Left lung (tissue), 10 donors: ENCODE data around the gene CDKN2AIP. TPM values are rescaled to one million over a fixed set of nuclear protein-coding genes. Genes with fewer than 3 reads are reported as not detected.
"Not testable (repeated sequence)": the region's sequence is repeated elsewhere in the genome, so short reads cannot be mapped to it uniquely, and the experiment has no call there.

Experiments used
- ATAC-seq: fragments of 200-7000 bp; cut with Tn5 transposase; one replicate; pipeline ENCODE4 v1.9.1; 2020; ENCODE audit warnings: moderate library complexity
- DNase-seq, 4 donors: peaks; one replicate each; pipeline ENCODE4 v3.0.0-alpha.2; 2013 to 2020
- H3K27ac ChIP-seq, 2 donors: fragments of 200-600 bp; sonication (generic) in 1 of 2; one replicate each; pipeline versions ENCODE4 v1.5.0 to v1.8.0; 2020 to 2021
- H3K27me3 ChIP-seq, 2 donors: fragments of 200-600 bp; sonication (generic) in 1 of 2; one replicate each; pipeline versions ENCODE4 v1.5.0 to v1.8.0; 2020 to 2021
- H3K36me3 ChIP-seq, 2 donors: fragments of 200-600 bp; sonication (generic) in 1 of 2; one replicate each; pipeline versions ENCODE4 v1.5.0 to v1.8.0; 2020 to 2021
- H3K4me1 ChIP-seq, 2 donors: fragments of 200-600 bp; one replicate each; pipeline ENCODE4 v1.8.0; 2021
- H3K4me3 ChIP-seq, 2 donors: fragments of 200-600 bp; sonication (generic) in 1 of 2; one replicate each; pipeline versions ENCODE4 v1.5.0 to v1.8.0; 2020 to 2021; ENCODE audit warnings: mild to moderate bottlenecking in 1 of 2
- H3K9me3 ChIP-seq, 2 donors: fragments of 200-600 bp; sonication (generic) in 1 of 2; one replicate each; pipeline versions ENCODE4 v1.5.0 to v1.8.0; 2020 to 2021
- intact Hi-C, 2 donors: fragments of 100-400 bp; cut with DNase I; formaldehyde crosslinking; loops; one replicate each; pipeline versions ENCODE4 v1.11.2 to v1.14.2; 2022
- polyA plus RNA-seq, 6 donors: library from polyadenylated mRNA; unstranded; fragments of 120-200 nt; gene quantifications; one replicate each; pipeline ENCODE4 v1.2.1, GENCODE V29; 2013; ENCODE audit not compliant: insufficient read length in 6 of 6
- total RNA-seq, 2 donors: library from RNA; stranded (reverse); fragmentation: NEBNext Ultra II Directional; extraction: Animal tissue kit (Norgen Biotek cat#: 25700); gene quantifications; one replicate each; pipeline ENCODE4 v1.2.1, GENCODE V29; 2021
- TF ChIP-seq, protein P1 (sequence below), 2 donors: fragments of 200-600 bp; sonication (generic) in 1 of 2; IDR thresholded peaks; one replicate each; pipeline versions ENCODE4 v1.5.0 to v1.8.0; 2021; ENCODE audit warnings: antibody characterized with exemption in 2 of 2
- donor health status: DM: no; HTN: yes; CAD: no.
- donor health status: DM: no; HTN: no; CAD: no.

The CDKN2AIP gene
- total and polyA plus RNA-seq, 8 donors, result 10.1 to 33.3 (median 30.5) TPM

DNA sequence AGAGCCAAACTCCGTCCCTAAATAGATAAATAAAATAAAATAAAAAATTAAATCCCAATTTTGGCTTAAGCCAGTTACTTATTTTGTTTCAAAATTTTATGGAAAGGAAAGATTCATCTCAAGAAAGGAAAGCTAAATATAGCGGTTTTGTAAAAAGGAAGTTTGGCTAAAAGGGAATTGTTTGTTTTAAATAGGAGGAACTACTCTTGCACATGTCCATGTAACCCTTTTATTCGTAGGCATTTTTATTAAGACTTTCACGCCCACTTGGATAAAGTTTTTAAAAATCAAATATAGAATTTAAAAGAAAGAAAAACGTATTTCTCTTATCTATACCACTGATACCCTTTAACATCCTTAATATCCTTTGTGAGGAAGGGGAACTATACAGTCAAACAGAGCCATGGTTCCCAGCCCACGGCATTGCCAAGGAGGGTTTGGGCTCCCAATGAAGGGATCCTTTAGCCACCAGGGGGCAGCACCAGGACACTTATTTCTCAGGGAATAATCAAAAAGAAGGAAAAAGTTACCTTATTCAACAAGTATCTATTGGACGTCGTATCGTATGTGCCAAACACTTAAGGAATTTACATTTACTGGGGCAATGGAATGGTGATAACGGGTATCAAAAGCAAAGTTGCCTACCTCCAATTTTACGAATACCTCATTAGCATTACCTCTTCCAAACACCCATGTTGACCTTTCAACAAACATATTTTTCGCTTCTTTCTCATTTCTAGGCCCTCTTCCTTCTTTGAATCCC lies 27.7 kb downstream of the CDKN2AIP start:
- Histone ChIP-seq H3K4me3 (no peak overlapping the region), H3K9me3 (no peaks in the 10 kb centered on the region), H3K27ac (no peak overlapping the region), H3K4me1 (peaks cover 3 to 13% of the 10 kb centered on the region in 2 donors), H3K36me3 (no peaks in the 10 kb centered on the region), H3K27me3 (no peaks in the 10 kb centered on the region)
- TF ChIP-seq, protein P1, sequence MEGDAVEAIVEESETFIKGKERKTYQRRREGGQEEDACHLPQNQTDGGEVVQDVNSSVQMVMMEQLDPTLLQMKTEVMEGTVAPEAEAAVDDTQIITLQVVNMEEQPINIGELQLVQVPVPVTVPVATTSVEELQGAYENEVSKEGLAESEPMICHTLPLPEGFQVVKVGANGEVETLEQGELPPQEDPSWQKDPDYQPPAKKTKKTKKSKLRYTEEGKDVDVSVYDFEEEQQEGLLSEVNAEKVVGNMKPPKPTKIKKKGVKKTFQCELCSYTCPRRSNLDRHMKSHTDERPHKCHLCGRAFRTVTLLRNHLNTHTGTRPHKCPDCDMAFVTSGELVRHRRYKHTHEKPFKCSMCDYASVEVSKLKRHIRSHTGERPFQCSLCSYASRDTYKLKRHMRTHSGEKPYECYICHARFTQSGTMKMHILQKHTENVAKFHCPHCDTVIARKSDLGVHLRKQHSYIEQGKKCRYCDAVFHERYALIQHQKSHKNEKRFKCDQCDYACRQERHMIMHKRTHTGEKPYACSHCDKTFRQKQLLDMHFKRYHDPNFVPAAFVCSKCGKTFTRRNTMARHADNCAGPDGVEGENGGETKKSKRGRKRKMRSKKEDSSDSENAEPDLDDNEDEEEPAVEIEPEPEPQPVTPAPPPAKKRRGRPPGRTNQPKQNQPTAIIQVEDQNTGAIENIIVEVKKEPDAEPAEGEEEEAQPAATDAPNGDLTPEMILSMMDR (IDR thresholded peaks at IDR 0.05), result peak; percentile 80 to 95
- intact Hi-C loops, result loop anchor here in 1 of 2 donors (10.0 kb wide), 1 partner anchor 133 kb away; no protein-coding TSS in a partner anchor
- ATAC-seq (peak; percentile 98), DNase-seq (peak; percentile 60 to 87 (median 81))

DNA sequence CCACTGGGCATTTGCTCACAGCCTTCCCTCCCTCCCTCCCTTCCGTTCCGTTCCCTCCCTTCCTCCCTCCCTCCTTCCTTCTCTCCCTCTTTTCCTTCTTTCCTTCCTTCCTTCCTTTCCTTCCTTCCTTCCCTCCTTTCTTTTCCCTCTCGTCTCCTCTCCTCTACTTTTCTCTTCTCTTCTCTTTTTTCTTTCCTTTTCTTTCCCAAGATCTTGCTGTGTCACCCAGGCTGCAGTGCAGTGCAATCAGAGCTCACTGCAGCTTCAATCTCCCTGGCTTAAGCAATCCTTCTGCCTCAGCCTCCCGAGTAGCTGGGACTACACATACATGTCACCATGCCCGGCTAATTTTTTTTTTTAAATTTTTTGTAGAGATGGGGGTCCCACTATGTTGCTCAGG lies 33.7 kb downstream of the CDKN2AIP start:
- intact Hi-C loops, result loop anchor here in 1 of 2 donors (10.0 kb wide), 1 partner anchor 127 kb away; no protein-coding TSS in a partner anchor
- TF ChIP-seq, protein P1 (IDR thresholded peaks at IDR 0.05), result no peak
- H3K4me3 ChIP-seq, result no peak overlapping the region
- ATAC-seq, result no peak
- no peaks in the 10 kb centered on the region for H3K9me3 ChIP-seq
- DNase-seq, result no peak
- H3K36me3 ChIP-seq, result no peaks in the 10 kb centered on the region
- no peaks in the 10 kb centered on the region for H3K4me1 ChIP-seq
- no peaks in the 10 kb centered on the region for H3K27me3 ChIP-seq
- no peak overlapping the region for H3K27ac ChIP-seq

DNA sequence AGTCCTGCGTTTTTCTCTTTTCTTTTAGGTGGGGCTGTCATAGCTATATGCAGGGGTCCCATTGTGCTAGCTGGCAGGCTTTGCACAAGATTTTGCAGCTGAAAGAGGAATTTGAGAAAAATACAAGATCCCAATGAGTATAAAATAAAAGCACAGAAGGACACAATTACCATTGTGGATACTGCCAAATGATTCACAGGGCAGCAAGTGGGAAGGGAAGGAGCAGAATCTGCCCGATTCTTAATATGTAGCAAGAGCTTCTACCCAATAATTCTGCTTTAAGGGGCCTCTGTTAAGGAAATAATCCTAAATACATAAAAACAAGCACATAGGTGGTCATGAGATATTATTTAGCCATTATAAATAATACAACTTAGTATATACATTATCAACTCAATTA lies 34.5 kb downstream of the CDKN2AIP start:
- H3K27me3 ChIP-seq, result no peaks in the 10 kb centered on the region
- H3K27ac ChIP-seq, result no peak overlapping the region
- H3K9me3 ChIP-seq, result no peaks in the 10 kb centered on the region
- intact Hi-C loops, result loop anchor here in 1 of 2 donors (10.0 kb wide), 1 partner anchor 126 kb away; no protein-coding TSS in a partner anchor
- ATAC-seq (no peak), DNase-seq (no peak)
- TF ChIP-seq, protein P1 (IDR thresholded peaks at IDR 0.05), result no peak
- no peaks in the 10 kb centered on the region for H3K36me3 ChIP-seq
- H3K4me3 ChIP-seq, result no peak overlapping the region
- H3K4me1 ChIP-seq, result no peaks in the 10 kb centered on the region

DNA sequence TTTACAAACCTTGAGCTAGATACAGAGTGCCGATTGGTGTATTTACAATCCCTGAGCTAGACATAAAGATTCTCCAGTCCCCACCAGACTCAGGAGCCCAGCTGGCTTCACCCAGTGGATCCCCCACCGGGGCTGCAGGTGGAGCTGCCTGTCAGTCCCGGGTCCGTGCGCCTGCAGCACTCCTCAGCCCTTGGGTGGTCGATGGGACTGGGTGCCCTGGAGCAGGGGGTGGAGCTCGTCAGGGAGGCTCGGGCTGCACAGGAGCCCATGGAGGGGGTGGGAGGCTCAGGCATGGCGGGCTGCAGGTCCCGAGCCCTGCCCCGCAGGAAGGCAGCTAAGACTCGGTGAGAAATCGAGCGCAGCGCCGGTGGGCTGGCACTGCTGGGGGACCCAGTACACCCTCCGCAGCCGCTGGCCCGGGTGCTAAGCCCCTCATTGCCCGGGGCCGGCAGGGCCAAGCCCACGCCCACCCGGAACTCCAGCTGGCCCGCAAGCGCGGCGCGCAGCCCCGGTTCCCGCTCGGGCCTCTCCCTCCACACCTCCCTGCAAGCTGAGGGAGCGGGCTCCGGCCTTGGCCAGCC lies 38.2 kb downstream of the CDKN2AIP start:
- H3K9me3 ChIP-seq, H3K36me3 ChIP-seq, intact Hi-C loops, ATAC-seq, DNase-seq, H3K27me3 ChIP-seq, H3K27ac ChIP-seq, H3K4me3 ChIP-seq, H3K4me1 ChIP-seq: not testable (repeated sequence)

DNA sequence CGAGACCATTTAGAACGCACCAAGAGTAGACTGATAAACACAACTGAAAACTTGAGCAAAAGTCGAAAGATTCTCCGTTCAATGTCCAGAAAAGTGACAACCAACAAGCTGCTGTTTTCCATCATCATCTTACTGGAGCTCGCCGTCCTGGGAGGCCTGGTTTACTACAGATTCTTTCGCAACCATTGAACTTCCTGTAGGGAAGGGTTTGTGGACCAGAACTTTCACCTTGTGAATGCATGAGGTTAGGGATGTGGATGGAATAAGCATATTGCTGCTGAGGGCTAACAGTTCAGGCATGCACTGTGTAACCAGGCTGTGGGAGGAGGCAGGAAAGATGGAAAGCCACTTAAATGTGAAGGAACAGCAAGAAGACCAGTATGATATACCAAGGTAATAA lies 39.6 kb downstream of the CDKN2AIP start:
- Histone ChIP-seq H3K4me3 (no peak overlapping the region), H3K27me3 (no peaks in the 10 kb centered on the region), H3K4me1 (no peaks in the 10 kb centered on the region), H3K36me3 (no peaks in the 10 kb centered on the region), H3K9me3 (no peaks in the 10 kb centered on the region), H3K27ac (no peak overlapping the region)
- DNase-seq, result no peak
- intact Hi-C loops, result no loop called here
- no peak for ATAC-seq
- TF ChIP-seq, protein P1 (IDR thresholded peaks at IDR 0.05), result no peak
